Activated naive CD8-positive, alpha-beta T cell treated with anti-CD3 and anti-CD28 coated beads, Interleukin-2, amount 50 U/mL, for 24 hours (primary cell): ENCODE results near the gene GPBP1L1.
"Not testable (repeated sequence)": the region's sequence is repeated elsewhere in the genome, so short reads cannot be mapped to it uniquely, and the experiment has no call there.

Experiments used
- ATAC-seq: fragments of 150-1000 bp; cut with Tn5 transposase; one replicate; pipeline ENCODE4 v1.10.0; 2021
- DNase-seq: peaks from one replicate; pipeline ENCODE4 v3.0.0; 2021
- H3K27ac Mint-ChIP-seq: one replicate; pipeline ENCODE4 v1.8.0; 2021; ENCODE audit warnings: mild to moderate bottlenecking, mixed read lengths
- H3K27me3 Mint-ChIP-seq: one replicate; pipeline ENCODE4 v1.8.0; 2021; ENCODE audit warnings: mixed read lengths
- H3K36me3 Mint-ChIP-seq: one replicate; pipeline ENCODE4 v1.8.0; 2021; ENCODE audit warnings: low read depth, mixed read lengths
- H3K4me1 Mint-ChIP-seq: one replicate; pipeline ENCODE4 v1.8.0; 2021; ENCODE audit warnings: mixed read lengths
- H3K4me3 Mint-ChIP-seq: one replicate; pipeline ENCODE4 v1.8.0; 2021; ENCODE audit warnings: mild to moderate bottlenecking, moderate library complexity, mixed read lengths
- H3K9me3 Mint-ChIP-seq: one replicate; pipeline ENCODE4 v1.8.0; 2021; ENCODE audit warnings: mixed read lengths

GPBP1L1 gene

GRCh38 chr1:45687754-45688740 is 1.7 kb upstream of the GPBP1L1 start, which contains the start of gene TMEM69:
Gene TMEM69, plus strand, starts transcription at chr1:45688181. Its CDS starts 2,888 bp downstream, at chr1:45691069.
- Mint-ChIP-seq H3K36me3 (peaks cover 45% of the 10 kb centered on the region), H3K27ac (peak within 1 kb of the TSS; percentile 100), H3K27me3 (no peaks in the 10 kb centered on the region), H3K9me3 (no peaks in the 10 kb centered on the region), H3K4me3 (peak within 1 kb of the TSS; percentile 94), H3K4me1 (peaks cover 35% of the 10 kb centered on the region)
- DNase-seq (peak; percentile 80), ATAC-seq (peak; percentile 11)

- Mint-ChIP-seq H3K4me1 (peaks cover 43% of the 10 kb centered on the region), H3K27ac (peak overlapping the region; percentile 100), H3K27me3 (no peaks in the 10 kb centered on the region), H3K4me3 (peak overlapping the region; percentile 94), H3K9me3 (no peaks in the 10 kb centered on the region), H3K36me3 (peaks cover 42% of the 10 kb centered on the region)
- DNase-seq, result peak; percentile 94
- ATAC-seq, result peak; percentile 93
These were observed 851 bp upstream of the GPBP1L1 start for GRCh38 chr1:45687014-45687753.

GRCh38 chr1:45686015-45686287 is 382 bp downstream of the GPBP1L1 start:
- peak; percentile 0 for ATAC-seq
- peaks cover 38% of the 10 kb centered on the region for H3K36me3 Mint-ChIP-seq

GRCh38 chr1:45685308-45686014 is 872 bp downstream of the GPBP1L1 start:
- Mint-ChIP-seq H3K4me1 (peaks cover 53% of the 10 kb centered on the region), H3K9me3 (no peaks in the 10 kb centered on the region), H3K27me3 (no peaks in the 10 kb centered on the region), H3K27ac (peak overlapping the region; percentile 100), H3K36me3 (peaks cover 34% of the 10 kb centered on the region), H3K4me3 (peak overlapping the region; percentile 94)
- ATAC-seq (no peak), DNase-seq (no peak)

More at GRCh38 chr1:45686015-45686287, 382 bp downstream of the GPBP1L1 start:
- peak; percentile 65 for DNase-seq
- Mint-ChIP-seq H3K4me3 (peak overlapping the region; percentile 94), H3K9me3 (no peaks in the 10 kb centered on the region), H3K27ac (peak overlapping the region; percentile 100), H3K27me3 (no peaks in the 10 kb centered on the region), H3K4me1 (peaks cover 52% of the 10 kb centered on the region)

- Mint-ChIP-seq H3K4me3 (peak overlapping the region; percentile 94), H3K27ac (peak overlapping the region; percentile 26), H3K4me1 (peaks cover 55% of the 10 kb centered on the region), H3K36me3 (peaks cover 27% of the 10 kb centered on the region), H3K9me3 (no peaks in the 10 kb centered on the region), H3K27me3 (no peaks in the 10 kb centered on the region)
- no peak for DNase-seq
- ATAC-seq, result no peak
These were observed 1.9 kb downstream of the GPBP1L1 start for GRCh38 chr1:45684402-45684801.

- ATAC-seq (no peak), DNase-seq (no peak)
- H3K27ac Mint-ChIP-seq, result no peak overlapping the region
- H3K4me1 Mint-ChIP-seq, result peaks cover 63% of the 10 kb centered on the region
- H3K27me3 Mint-ChIP-seq, result no peaks in the 10 kb centered on the region
- peaks cover 16% of the 10 kb centered on the region for H3K36me3 Mint-ChIP-seq
- no peak overlapping the region for H3K4me3 Mint-ChIP-seq
- no peaks in the 10 kb centered on the region for H3K9me3 Mint-ChIP-seq
These were observed 3.4 kb downstream of the GPBP1L1 start for GRCh38 chr1:45682942-45683341.

DNA sequence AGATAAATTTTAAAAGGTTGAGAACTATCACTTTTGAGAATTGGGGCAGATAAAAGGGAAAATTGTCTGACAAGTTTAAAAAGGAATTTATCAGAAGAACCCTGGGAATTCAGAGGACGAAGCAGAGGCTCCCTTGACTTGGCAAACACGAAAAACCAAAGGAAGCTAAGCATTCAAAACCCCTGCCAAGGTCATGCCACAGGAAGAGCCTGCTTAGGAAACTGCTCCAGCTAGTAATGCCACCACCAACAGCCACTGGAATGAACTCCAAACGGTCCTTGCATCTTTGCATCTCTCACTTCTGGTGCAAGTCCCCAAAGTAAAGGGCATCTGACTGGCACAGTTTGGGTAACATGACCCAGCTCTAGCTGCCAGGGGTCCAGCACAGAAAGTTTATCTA is 7.2 kb downstream of the GPBP1L1 start:
- Mint-ChIP-seq H3K27me3 (no peaks in the 10 kb centered on the region), H3K27ac (no peak overlapping the region), H3K36me3 (peaks cover 3% of the 10 kb centered on the region), H3K4me1 (peaks cover 78% of the 10 kb centered on the region), H3K9me3 (no peaks in the 10 kb centered on the region), H3K4me3 (no peak overlapping the region)
- ATAC-seq, result no peak
- DNase-seq, result no peak

DNA sequence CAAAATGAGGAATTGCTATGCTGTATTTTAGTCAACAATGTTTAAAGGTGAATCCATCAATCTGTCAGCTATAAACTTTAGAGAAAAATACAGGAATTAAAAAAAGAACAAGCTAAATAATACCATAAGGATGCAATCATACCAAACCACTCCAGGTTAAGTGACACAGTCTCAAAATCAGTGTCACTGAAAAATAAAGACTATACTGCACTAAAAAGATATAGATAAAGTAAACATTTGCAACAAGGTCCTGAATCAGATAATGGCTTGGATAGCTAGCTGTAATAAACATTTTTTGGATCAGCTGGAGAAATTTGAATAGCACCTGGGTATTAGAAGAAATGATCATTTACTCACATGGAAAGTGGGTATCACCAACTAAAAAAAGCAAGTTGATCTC is 7.8 kb downstream of the GPBP1L1 start:
- no peak overlapping the region for H3K27ac Mint-ChIP-seq
- peaks cover 78% of the 10 kb centered on the region for H3K4me1 Mint-ChIP-seq
- H3K36me3 Mint-ChIP-seq, result peaks cover 3% of the 10 kb centered on the region
- H3K27me3 Mint-ChIP-seq, result no peaks in the 10 kb centered on the region
- H3K4me3 Mint-ChIP-seq, result no peak overlapping the region
- ATAC-seq, result no peak
- no peaks in the 10 kb centered on the region for H3K9me3 Mint-ChIP-seq
- no peak for DNase-seq

- Mint-ChIP-seq H3K4me1 (peaks cover 82% of the 10 kb centered on the region), H3K4me3 (no peak overlapping the region), H3K9me3 (no peaks in the 10 kb centered on the region), H3K27ac (no peak overlapping the region), H3K27me3 (no peaks in the 10 kb centered on the region), H3K36me3 (peaks cover 3% of the 10 kb centered on the region)
- DNase-seq (no peak), ATAC-seq (no peak)
These were observed 8.5 kb downstream of the GPBP1L1 start for GRCh38 chr1:45677751-45678245.

GRCh38 chr1:45676553-45676952 is 9.8 kb downstream of the GPBP1L1 start:
- not testable (repeated sequence) for H3K9me3 Mint-ChIP-seq, H3K4me3 Mint-ChIP-seq, ATAC-seq, H3K27ac Mint-ChIP-seq, H3K27me3 Mint-ChIP-seq, DNase-seq, H3K36me3 Mint-ChIP-seq
- peaks cover 74% of the 10 kb centered on the region for H3K4me1 Mint-ChIP-seq

GRCh38 chr1:45674478-45674877 is 11.9 kb downstream of the GPBP1L1 start:
- no peak for ATAC-seq
- Mint-ChIP-seq H3K27ac (no peak overlapping the region), H3K4me3 (no peak overlapping the region), H3K27me3 (no peaks in the 10 kb centered on the region), H3K4me1 (peaks cover 71% of the 10 kb centered on the region), H3K36me3 (peaks cover 3% of the 10 kb centered on the region), H3K9me3 (no peaks in the 10 kb centered on the region)
- no peak for DNase-seq

GRCh38 chr1:45673956-45674355 is 12.4 kb downstream of the GPBP1L1 start:
- H3K4me1 Mint-ChIP-seq, result peaks cover 67% of the 10 kb centered on the region
- no peaks in the 10 kb centered on the region for H3K9me3 Mint-ChIP-seq
- no peak overlapping the region for H3K4me3 Mint-ChIP-seq
- DNase-seq (no peak), ATAC-seq (no peak)
- no peaks in the 10 kb centered on the region for H3K27me3 Mint-ChIP-seq
- peaks cover 3% of the 10 kb centered on the region for H3K36me3 Mint-ChIP-seq
- H3K27ac Mint-ChIP-seq, result no peak overlapping the region

- no peaks in the 10 kb centered on the region for H3K9me3 Mint-ChIP-seq
- H3K27me3 Mint-ChIP-seq, result no peaks in the 10 kb centered on the region
- H3K4me3 Mint-ChIP-seq, result no peak overlapping the region
- ATAC-seq (no peak), DNase-seq (no peak)
- no peak overlapping the region for H3K27ac Mint-ChIP-seq
- H3K4me1 Mint-ChIP-seq, result peaks cover 44% of the 10 kb centered on the region
- peaks cover 5% of the 10 kb centered on the region for H3K36me3 Mint-ChIP-seq
These were observed 16.3 kb downstream of the GPBP1L1 start for GRCh38 chr1:45669859-45670655.

GRCh38 chr1:45669379-45669778 is 17.0 kb downstream of the GPBP1L1 start:
- Mint-ChIP-seq H3K4me3 (no peak overlapping the region), H3K36me3 (peaks cover 4% of the 10 kb centered on the region), H3K4me1 (peaks cover 39% of the 10 kb centered on the region), H3K9me3 (no peaks in the 10 kb centered on the region), H3K27me3 (no peaks in the 10 kb centered on the region), H3K27ac (no peak overlapping the region)
- no peak for DNase-seq
- no peak for ATAC-seq
